ENCODE measurements around the gene BCAS3.

DNA sequence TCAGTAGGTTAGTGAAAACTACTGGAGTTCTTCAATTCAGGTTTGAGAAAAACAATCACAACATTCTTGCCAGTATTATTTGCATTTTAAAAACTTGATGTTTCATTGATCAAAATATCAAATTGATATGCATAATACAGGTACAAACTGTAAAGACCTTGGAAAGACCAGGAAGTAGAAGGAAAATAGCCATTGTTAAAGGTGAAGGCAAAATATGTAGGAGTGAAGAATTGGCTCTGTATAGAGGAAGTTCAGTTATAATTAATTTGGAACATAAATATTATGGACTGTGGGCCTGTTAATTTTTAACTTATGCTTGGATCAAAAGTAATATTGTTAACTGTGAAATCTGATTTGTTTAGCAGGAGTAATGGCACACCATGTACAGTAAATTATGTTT lies 112.6 kb downstream of the BCAS3 start:
- no peak for TF ChIP-seq POLR2A (IDR thresholded peaks at IDR 0.05)
- TF ChIP-seq, protein P1, sequence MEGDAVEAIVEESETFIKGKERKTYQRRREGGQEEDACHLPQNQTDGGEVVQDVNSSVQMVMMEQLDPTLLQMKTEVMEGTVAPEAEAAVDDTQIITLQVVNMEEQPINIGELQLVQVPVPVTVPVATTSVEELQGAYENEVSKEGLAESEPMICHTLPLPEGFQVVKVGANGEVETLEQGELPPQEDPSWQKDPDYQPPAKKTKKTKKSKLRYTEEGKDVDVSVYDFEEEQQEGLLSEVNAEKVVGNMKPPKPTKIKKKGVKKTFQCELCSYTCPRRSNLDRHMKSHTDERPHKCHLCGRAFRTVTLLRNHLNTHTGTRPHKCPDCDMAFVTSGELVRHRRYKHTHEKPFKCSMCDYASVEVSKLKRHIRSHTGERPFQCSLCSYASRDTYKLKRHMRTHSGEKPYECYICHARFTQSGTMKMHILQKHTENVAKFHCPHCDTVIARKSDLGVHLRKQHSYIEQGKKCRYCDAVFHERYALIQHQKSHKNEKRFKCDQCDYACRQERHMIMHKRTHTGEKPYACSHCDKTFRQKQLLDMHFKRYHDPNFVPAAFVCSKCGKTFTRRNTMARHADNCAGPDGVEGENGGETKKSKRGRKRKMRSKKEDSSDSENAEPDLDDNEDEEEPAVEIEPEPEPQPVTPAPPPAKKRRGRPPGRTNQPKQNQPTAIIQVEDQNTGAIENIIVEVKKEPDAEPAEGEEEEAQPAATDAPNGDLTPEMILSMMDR (IDR thresholded peaks at IDR 0.05 in 8 of 11, conservative IDR thresholded peaks at IDR 0.05 in 3 of 11) = no peak

All from spleen (tissue), 7 donors.